HCT116 (cell line): ENCODE results near the gene RAB40AL. TPM values are rescaled to one million over a fixed set of nuclear protein-coding genes. Genes with fewer than 3 reads are reported as not detected.
A peak's percentile ranks its signal among the peaks of the same experiment; 100 is the strongest.

Source experiments
- ATAC-seq: fragments of 200-7000 bp; cut with Tn5 transposase; 2 replicates; pipeline ENCODE4 v1.9.1; 2020; ENCODE audit warnings: mild to moderate bottlenecking, moderate library complexity
- BruUV-seq: library from RNA; stranded (reverse); fragments of 400-500 nt; replicated peaks from 2 replicates; lab custom pipeline; 2021; lab: Mats Ljungman, UMichigan
- CTCF ChIA-PET: fragments of 300-600 bp; sonication (Branson Sonifier 250); formaldehyde crosslinking; loops from one replicate; lab custom pipeline; 2021; ENCODE audit warnings: antibody characterized with exemption; lab: Charles Lee
- POLR2A ChIA-PET: fragments of 300-600, 350-600 bp; sonication (Branson Sonifier 250); formaldehyde crosslinking; loops from one replicate; lab custom pipeline; 2021; ENCODE audit warnings: antibody characterized with exemption; lab: Charles Lee
- RAD21 ChIA-PET, 2 experiments: fragments of 300-600 bp; sonication (Branson Sonifier 250); formaldehyde crosslinking; loops; one replicate each; lab custom pipeline; 2023; ENCODE audit warnings: low total read pairs in 2 of 2; ENCODE audit not compliant: uncharacterized antibody in 2 of 2, unreplicated experiment in 2 of 2, low non-redundant PET in 1 of 2; lab: Charles Lee
- DNase-seq: peaks from one replicate; pipeline ENCODE4 v3.0.0-alpha.2; 2010; ENCODE audit warnings: low read depth, low spot score
- H2AFZ ChIP-seq: fragments of 200-600 bp; shearing (Covaris generic), sonication (generic); 2 replicates; pipeline ENCODE4 v1.6.1; 2017; ENCODE audit warnings: low read depth, mixed run types, mixed read lengths, antibody characterized with exemption, low read length; ENCODE audit not compliant: poor library complexity, severe bottlenecking
- H3K27ac ChIP-seq: 2 replicates; pipeline ENCODE4 v1.5.1; 2012; ENCODE audit warnings: low read depth, low read length
- H3K27me3 ChIP-seq: fragments of 200-600 bp; sonication (generic); 2 replicates; pipeline ENCODE4 v1.6.1; 2016; ENCODE audit warnings: mixed run types, low read length, mixed read lengths; ENCODE audit not compliant: insufficient read depth
- H3K36me3 ChIP-seq, 2 experiments: fragments of 200-500 bp in 1 of 2; fragments of 200-600 bp in 1 of 2; sonication (Bioruptor generic) in 1 of 2; sonication (generic) in 1 of 2; 2 replicates each; pipeline versions ENCODE4 v1.5.1 to v1.6.1; 2014 to 2016; ENCODE audit warnings: low read length in 2 of 2, inconsistent platforms in 1 of 2, mixed read lengths in 1 of 2, mixed run types in 1 of 2; ENCODE audit not compliant: insufficient read depth in 2 of 2, control insufficient read depth in 1 of 2
- H3K4me1 ChIP-seq, 2 experiments: fragments of 200-600 bp in 1 of 2; sonication (generic) in 1 of 2; 2 replicates each; pipeline versions ENCODE4 v1.5.1 to v1.6.1; 2012 to 2017; ENCODE audit warnings: low read length in 2 of 2, inconsistent platforms in 1 of 2, mild to moderate bottlenecking in 1 of 2, mixed read lengths in 1 of 2, mixed run types in 1 of 2, moderate library complexity in 1 of 2; ENCODE audit not compliant: insufficient read depth in 2 of 2, control insufficient read depth in 1 of 2
- H3K4me2 ChIP-seq: fragments of 200-600 bp; sonication (generic); 2 replicates; pipeline ENCODE4 v1.6.1; 2017; ENCODE audit warnings: mixed run types, low read length, mixed read lengths
- H3K4me3 ChIP-seq, 2 experiments: fragments of 200-600 bp in 1 of 2; sonication (generic) in 1 of 2; replicated peaks in 1 of 2; 2 replicates each; pipeline ENCODE4 v1.5.1; 2011 to 2016; ENCODE audit warnings: low read length in 2 of 2, control low read depth in 1 of 2, low read depth in 1 of 2, mild to moderate bottlenecking in 1 of 2, mixed read lengths in 1 of 2, mixed run types in 1 of 2
- H3K79me2 ChIP-seq: fragments of 200-600 bp; sonication (generic); 2 replicates; pipeline ENCODE4 v1.6.1; 2017; ENCODE audit warnings: mild to moderate bottlenecking, mixed run types, low read length, moderate library complexity, mixed read lengths; ENCODE audit not compliant: insufficient read depth
- H3K9ac ChIP-seq: fragments of 200-600 bp; sonication (generic); 2 replicates; pipeline ENCODE4 v1.6.1; 2016; ENCODE audit warnings: low read length, mixed read lengths
- H3K9me2 ChIP-seq: fragments of 200-600 bp; sonication (generic), shearing (Covaris generic); 2 replicates; pipeline ENCODE4 v1.6.1; 2017; ENCODE audit warnings: mixed run types, mild to moderate bottlenecking, moderate library complexity; ENCODE audit not compliant: insufficient read depth
- H3K9me3 ChIP-seq, 2 experiments: fragments of 200-500 bp in 1 of 2; fragments of 200-600 bp in 1 of 2; sonication (Bioruptor generic) in 1 of 2; sonication (generic) in 1 of 2; 2 replicates each; pipeline ENCODE4 v1.6.1; 2014 to 2017; ENCODE audit warnings: low read length in 2 of 2, mixed read lengths in 2 of 2, inconsistent platforms in 1 of 2, low read depth in 1 of 2, mild to moderate bottlenecking in 1 of 2, mixed run types in 1 of 2, moderate library complexity in 1 of 2; ENCODE audit not compliant: control insufficient read depth in 1 of 2, insufficient read depth in 1 of 2
- H4K20me1 ChIP-seq: fragments of 200-600 bp; sonication (generic), shearing (Covaris generic); 2 replicates; pipeline ENCODE4 v1.6.1; 2017; ENCODE audit warnings: mixed run types, mild to moderate bottlenecking, moderate library complexity; ENCODE audit not compliant: insufficient read depth
- CTCF ChIP-seq, 3 experiments: fragments of 200-600 bp in 1 of 3; sonication (generic) in 1 of 3; IDR thresholded peaks in 2 of 3; conservative IDR thresholded peaks in 1 of 3; 2 replicates each; pipeline ENCODE4 v1.5.1; 2012 to 2017; ENCODE audit warnings: low read depth in 2 of 3, low read length in 2 of 3, antibody characterized with exemption in 1 of 3, borderline replicate concordance in 1 of 3, control low read depth in 1 of 3, mild to moderate bottlenecking in 1 of 3, mixed read lengths in 1 of 3, mixed run types in 1 of 3, moderate library complexity in 1 of 3; ENCODE audit not compliant: insufficient read depth in 1 of 3
- ELF1 ChIP-seq: IDR thresholded peaks from 2 replicates; pipeline ENCODE4 v1.6.1; 2012; ENCODE audit warnings: low read depth, borderline replicate concordance
- POLR2A ChIP-seq: IDR thresholded peaks from 2 replicates; pipeline ENCODE4 v1.7.0; 2011; ENCODE audit warnings: borderline replicate concordance; ENCODE audit not compliant: insufficient read depth, insufficient read length; ENCODE audit errors: extremely low read depth
- RAD21 ChIP-seq: IDR thresholded peaks from 2 replicates; pipeline ENCODE4 v1.6.1; 2012; ENCODE audit warnings: low read depth, mild to moderate bottlenecking
- REST ChIP-seq: IDR thresholded peaks from 2 replicates; pipeline ENCODE4 v1.6.1; 2012; ENCODE audit warnings: low read depth
- SIN3A ChIP-seq: IDR thresholded peaks from 2 replicates; pipeline ENCODE4 v1.6.1; 2012; ENCODE audit warnings: low read depth
- SP1 ChIP-seq: IDR thresholded peaks from 2 replicates; pipeline ENCODE4 v1.6.1; 2012; ENCODE audit warnings: low read depth
- YY1 ChIP-seq: IDR thresholded peaks from 2 replicates; pipeline ENCODE4 v1.6.1; 2011; ENCODE audit warnings: low read length, low read depth, moderate library complexity, mild to moderate bottlenecking; ENCODE audit not compliant: insufficient replicate concordance; ENCODE audit errors: extremely low read depth
- ZFX ChIP-seq: fragments of 450-650 bp; IDR thresholded peaks from 2 replicates; pipeline ENCODE4 v1.6.1; 2017
- intact Hi-C: fragments of 100-400 bp; cut with micrococcal nuclease; formaldehyde crosslinking; loops from 2 replicates; pipeline ENCODE4 v1.10.0; 2022
- total RNA-seq: library from RNA; stranded (reverse); gene quantifications from one replicate; pipeline ENCODE4 v1.2.1, GENCODE V29; 2021; ENCODE audit not compliant: unreplicated experiment

Gene RAB40AL
- total RNA-seq, 1 experiment from 2014 or later = 0.84 TPM

- intact Hi-C loops = loop anchor here (1.0 to 5.0 kb wide), 3 partner anchors 206 to 296 kb away; no protein-coding TSS in a partner anchor
- Histone ChIP-seq H2AFZ (no peak overlapping the region), H3K79me2 (no peaks in the 10 kb centered on the region), H4K20me1 (no peaks in the 10 kb centered on the region), H3K27ac (no peak overlapping the region), H3K4me3 (no peak overlapping the region), H3K4me1 (peaks cover 0 to 4% of the 10 kb centered on the region in 2 experiments; a peak in 2 of 4 replicates)
- BruUV-seq = no TSS peak
- TF ChIP-seq POLR2A (no peak), REST (no peak), YY1 (no peak), SIN3A (no peak), ELF1 (no peak), ZFX (no peak), RAD21 (peak; percentile 38; the same call in 1 of the 2 replicates), CTCF (IDR thresholded peaks at IDR 0.05 in 2 of 3, conservative IDR thresholded peaks at IDR 0.05 in 1 of 3; ENCODE audit: borderline replicate concordance in 1 of 3, insufficient read depth in 1 of 3, low read depth in 2 of 3, low read length in 2 of 3) (peak; percentile 52 to 66 (median 63); a peak in 5 of 6 replicates), SP1 (no peak)
- TF ChIP-seq, all 23 proteins: peak for 2
- H3K27me3 ChIP-seq = no peaks in the 10 kb centered on the region
- H3K9me3 ChIP-seq = no peaks in the 10 kb centered on the region
- no peaks in the 10 kb centered on the region for H3K9me2 ChIP-seq
- no peaks in the 10 kb centered on the region for H3K36me3 ChIP-seq
- ATAC-seq (peak; percentile 87), DNase-seq (peak; percentile 23)
- RAD21 ChIA-PET = interaction anchor here (1.0 to 1.4 kb wide), 3 partner anchors 17 to 225 kb away, joined by 3 to 5 read pairs (median 4); no protein-coding TSS in a partner anchor
- CTCF ChIA-PET = interaction anchor here (0.7 to 2.1 kb wide), 22 partner anchors 9 to 883 kb away, joined by 3 to 19 read pairs (median 4); partner anchors contain the start of gene TMSB15A
- POLR2A ChIA-PET = no interaction called here
- H3K4me2 ChIP-seq = peak overlapping the region; percentile 61
- H3K9ac ChIP-seq = no peak overlapping the region
These were observed 14.1 kb downstream of the RAB40AL start for GRCh38 chrX:102950908-102951866.
